CD8-positive, alpha-beta memory T cell (primary cell): ENCODE results near the gene ENTPD6. TPM values are rescaled to one million over a fixed set of nuclear protein-coding genes. Genes with fewer than 3 reads are reported as not detected.
A peak's percentile ranks its signal among the peaks of the same experiment; 100 is the strongest.

Source experiments
- CTCF ChIA-PET: fragments of 350-600 bp; sonication (Branson Sonifier 250); formaldehyde crosslinking; loops from one replicate; lab custom pipeline; 2021; ENCODE audit warnings: antibody characterized with exemption; lab: Charles Lee
- POLR2A ChIA-PET: fragments of 350-600 bp; sonication (Branson Sonifier 250); formaldehyde crosslinking; loops from one replicate; lab custom pipeline; 2021; ENCODE audit warnings: antibody characterized with exemption; lab: Charles Lee
- DNase-seq, 5 donors: peaks; one replicate each; pipeline versions ENCODE4 v3.0.0 to v3.0.0-alpha.2; 2020 to 2022; ENCODE audit warnings: mixed read lengths in 1 of 5
- H3K27ac ChIP-seq: one replicate; pipeline ENCODE4 v1.7.0; 2013; ENCODE audit warnings: low read depth, mild to moderate bottlenecking, low read length, moderate library complexity
- H3K27me3 ChIP-seq: 2 replicates; pipeline ENCODE4 v1.7.0; 2013; ENCODE audit warnings: low read length, mild to moderate bottlenecking; ENCODE audit not compliant: insufficient read depth, poor library complexity, severe bottlenecking
- H3K36me3 ChIP-seq: 2 replicates; pipeline ENCODE4 v1.7.0; 2013; ENCODE audit warnings: mild to moderate bottlenecking, low read length, moderate library complexity; ENCODE audit not compliant: insufficient read depth
- H3K4me1 ChIP-seq: 2 replicates; pipeline ENCODE4 v1.7.0; 2013; ENCODE audit warnings: mild to moderate bottlenecking, low read length, moderate library complexity; ENCODE audit not compliant: insufficient read depth
- H3K4me3 ChIP-seq: 2 replicates; pipeline ENCODE4 v1.7.0; 2013; ENCODE audit warnings: mild to moderate bottlenecking, low read length
- H3K9me3 ChIP-seq: 2 replicates; pipeline ENCODE4 v1.7.0; 2013; ENCODE audit warnings: mild to moderate bottlenecking, low read length
- H3K27ac Mint-ChIP-seq, 8 donors: one replicate each; pipeline ENCODE4 v1.8.0; 2020 to 2021; ENCODE audit warnings: mixed read lengths in 8 of 8, mild to moderate bottlenecking in 6 of 8, inconsistent platforms in 3 of 8, moderate library complexity in 3 of 8
- H3K27me3 Mint-ChIP-seq, 2 donors: one replicate each; pipeline ENCODE4 v1.8.0; 2020 to 2021; ENCODE audit warnings: mixed read lengths in 2 of 2, mild to moderate bottlenecking in 1 of 2, moderate library complexity in 1 of 2
- H3K36me3 Mint-ChIP-seq, 3 donors: one replicate each; pipeline ENCODE4 v1.8.0; 2020 to 2021; ENCODE audit warnings: mixed read lengths in 3 of 3, inconsistent platforms in 1 of 3, mild to moderate bottlenecking in 1 of 3
- H3K4me1 Mint-ChIP-seq, 3 donors: one replicate each; pipeline ENCODE4 v1.8.0; 2020 to 2021; ENCODE audit warnings: mixed read lengths in 3 of 3, inconsistent platforms in 1 of 3, mild to moderate bottlenecking in 1 of 3
- H3K4me3 Mint-ChIP-seq, 7 donors: one replicate each; pipeline ENCODE4 v1.8.0; 2020 to 2021; ENCODE audit warnings: mixed read lengths in 7 of 7, mild to moderate bottlenecking in 6 of 7, moderate library complexity in 4 of 7, inconsistent platforms in 2 of 7
- H3K9me3 Mint-ChIP-seq, 5 donors: one replicate each; pipeline ENCODE4 v1.8.0; 2020 to 2022; ENCODE audit warnings: mixed read lengths in 5 of 5, mild to moderate bottlenecking in 3 of 5, moderate library complexity in 2 of 5, inconsistent platforms in 1 of 5
- polyA plus RNA-seq: library from polyadenylated mRNA; unstranded; fragments of 300-500 nt; fragmentation: Illumina TruSeq; gene quantifications from one replicate; pipeline ENCODE4 v1.2.3, GENCODE V29; 2021
- total RNA-seq, 2 experiments: library from RNA; stranded (reverse); gene quantifications; one replicate each; pipeline ENCODE4 v1.2.3, GENCODE V29; 2021

ENTPD6 gene
- total and polyA plus RNA-seq, 3 experiments from 2014 or later, result 36.2 to 47.0 (median 44.2) TPM

GRCh38 chr20:25246182-25246999 is 50.9 kb downstream of the ENTPD6 start:
- Mint-ChIP-seq H3K9me3 (no peaks in the 10 kb centered on the region), H3K4me1 (peaks cover 36 to 40% (median 38%) of the 10 kb centered on the region in 3 donors), H3K27ac (peak overlapping the region; percentile 25 to 90 (median 68)), H3K4me3 (peak overlapping the region; percentile 85 to 97 (median 91)), H3K36me3 (peaks cover 5 to 10% (median 8%) of the 10 kb centered on the region in 3 donors), H3K27me3 (peaks cover 0 to 15% of the 10 kb centered on the region in 2 donors)
- ChIA-PET CTCF (interaction anchor here (0.9 to 2.1 kb wide), 2 partner anchors 152 to 161 kb away, joined by 3 to 4 read pairs; partner anchors contain the start of gene GINS1), POLR2A (interaction anchor here (2.2 to 2.7 kb wide), 2 partner anchors 144 to 188 kb away, joined by 8 to 10 read pairs; partner anchors contain the start of genes ABHD12 and ACSS1)
- H3K9me3 ChIP-seq, result no peaks in the 10 kb centered on the region
- no peak overlapping the region for H3K27ac ChIP-seq
- H3K27me3 ChIP-seq, result no peaks in the 10 kb centered on the region
- no peak for DNase-seq
- peak overlapping the region; percentile 81 for H3K4me3 ChIP-seq
- peaks cover 25% of the 10 kb centered on the region for H3K4me1 ChIP-seq
- no peaks in the 10 kb centered on the region for H3K36me3 ChIP-seq

- peak overlapping the region; percentile 51 for H3K27ac ChIP-seq
- no peaks in the 10 kb centered on the region for H3K27me3 ChIP-seq
- H3K4me1 Mint-ChIP-seq, result peaks cover 39 to 47% (median 45%) of the 10 kb centered on the region in 3 donors
- no peaks in the 10 kb centered on the region for H3K9me3 Mint-ChIP-seq
- H3K9me3 ChIP-seq, result no peaks in the 10 kb centered on the region
- H3K4me1 ChIP-seq, result peaks cover 25% of the 10 kb centered on the region
- DNase-seq, result no peak
- H3K36me3 ChIP-seq, result no peaks in the 10 kb centered on the region
- H3K27me3 Mint-ChIP-seq, result peaks cover 0 to 8% of the 10 kb centered on the region in 2 donors
- CTCF ChIA-PET, result interaction anchor here (0.6 to 2.1 kb wide), 4 partner anchors 10 to 1824 kb away, joined by 3 to 4 read pairs (median 3); partner anchors contain the start of gene GINS1
- H3K4me3 ChIP-seq, result peak overlapping the region; percentile 81
- H3K27ac Mint-ChIP-seq, result peak overlapping the region; percentile 12 to 90 (median 68)
- POLR2A ChIA-PET, result interaction anchor here (1.7 to 2.7 kb wide), 3 partner anchors 52 to 189 kb away, joined by 8 to 14 read pairs (median 10); partner anchors contain the start of genes ABHD12, ACSS1 and ENTPD6
- peak overlapping the region; percentile 85 to 97 (median 91) for H3K4me3 Mint-ChIP-seq
- peaks cover 5 to 12% (median 8%) of the 10 kb centered on the region in 3 donors for H3K36me3 Mint-ChIP-seq
Measured at GRCh38 chr20:25247000-25247517, 51.5 kb downstream of the ENTPD6 start.

- Mint-ChIP-seq H3K4me3 (peak overlapping the region; percentile 90 to 97 (median 94)), H3K9me3 (no peaks in the 10 kb centered on the region), H3K27me3 (peaks cover 0 to 7% of the 10 kb centered on the region in 2 donors), H3K27ac (peak overlapping the region in 3 of 8 donors; percentile 61 to 90 (median 70)), H3K4me1 (peaks cover 41 to 51% (median 50%) of the 10 kb centered on the region in 3 donors), H3K36me3 (peaks cover 5 to 15% (median 8%) of the 10 kb centered on the region in 3 donors)
- H3K4me1 ChIP-seq, result peaks cover 25% of the 10 kb centered on the region
- H3K27ac ChIP-seq, result peak overlapping the region; percentile 51
- POLR2A ChIA-PET, result interaction anchor here (1.7 to 2.7 kb wide), 3 partner anchors 52 to 189 kb away, joined by 8 to 14 read pairs (median 10); partner anchors contain the start of genes ABHD12, ACSS1 and ENTPD6
- H3K9me3 ChIP-seq, result no peaks in the 10 kb centered on the region
- H3K27me3 ChIP-seq, result no peaks in the 10 kb centered on the region
- CTCF ChIA-PET, result interaction anchor here (0.6 to 2.1 kb wide), 3 partner anchors 9 to 1824 kb away, joined by 3 to 4 read pairs (median 3); no protein-coding TSS in a partner anchor
- H3K4me3 ChIP-seq, result peak overlapping the region; percentile 81
- H3K36me3 ChIP-seq, result no peaks in the 10 kb centered on the region
- peak in 3 of 5 donors; percentile 6 to 54 (median 33) for DNase-seq
Measured at GRCh38 chr20:25247518-25247955, 52.0 kb downstream of the ENTPD6 start.

- Histone ChIP-seq H3K4me3 (peak within 1 kb of the TSS; percentile 81), H3K4me1 (peaks cover 25% of the 10 kb centered on the region)
- POLR2A ChIA-PET, result interaction anchor here (1.7 to 2.7 kb wide), 3 partner anchors 53 to 190 kb away, joined by 8 to 14 read pairs (median 10); partner anchors contain the start of genes ABHD12, ACSS1 and ENTPD6
Measured at GRCh38 chr20:25247956-25248785, 52.7 kb downstream of the ENTPD6 start, which contains the start of gene PYGB. Gene PYGB (plus strand): TSS chr20:25248085. CDS start chr20:25248179, 94 bp downstream.

GRCh38 chr20:25248786-25249172 is 53.3 kb downstream of the ENTPD6 start:
- Mint-ChIP-seq H3K36me3 (peaks cover under 1 to 15% (median 4%) of the 10 kb centered on the region in 3 donors), H3K4me3 (peak overlapping the region; percentile 89 to 97 (median 93)), H3K4me1 (peaks cover 41 to 59% (median 54%) of the 10 kb centered on the region in 3 donors), H3K9me3 (no peaks in the 10 kb centered on the region), H3K27me3 (peaks cover 0 to under 1% of the 10 kb centered on the region in 2 donors), H3K27ac (peak overlapping the region; percentile 12 to 93 (median 79))
- Histone ChIP-seq H3K4me3 (peak overlapping the region; percentile 81), H3K4me1 (peaks cover 25% of the 10 kb centered on the region), H3K27me3 (no peaks in the 10 kb centered on the region), H3K36me3 (no peaks in the 10 kb centered on the region), H3K27ac (no peak overlapping the region), H3K9me3 (no peaks in the 10 kb centered on the region)
- ChIA-PET POLR2A (interaction anchor here (2.2 to 2.7 kb wide), 2 partner anchors 142 to 191 kb away, joined by 8 to 10 read pairs; partner anchors contain the start of genes ABHD12 and ACSS1), CTCF (no interaction called here)
- DNase-seq, result no peak

More at GRCh38 chr20:25247956-25248785, 52.7 kb downstream of the ENTPD6 start, which contains the start of gene PYGB:
- H3K27ac ChIP-seq, result peak within 1 kb of the TSS; percentile 51
- CTCF ChIA-PET, result interaction anchor here (0.6 to 2.1 kb wide), 3 partner anchors 9 to 1825 kb away, joined by 3 to 4 read pairs (median 3); no protein-coding TSS in a partner anchor
- H3K9me3 ChIP-seq, result no peaks in the 10 kb centered on the region
- no peaks in the 10 kb centered on the region for H3K36me3 ChIP-seq
- Mint-ChIP-seq H3K4me1 (peaks cover 41 to 55% (median 54%) of the 10 kb centered on the region in 3 donors), H3K27me3 (peaks cover 0 to 7% of the 10 kb centered on the region in 2 donors), H3K4me3 (peak within 1 kb of the TSS; percentile 93 to 97 (median 95)), H3K36me3 (peaks cover 4 to 15% (median 5%) of the 10 kb centered on the region in 3 donors), H3K27ac (peak within 1 kb of the TSS; percentile 70 to 93 (median 89)), H3K9me3 (no peaks in the 10 kb centered on the region)
- H3K27me3 ChIP-seq, result no peaks in the 10 kb centered on the region
- DNase-seq, result peak; percentile 66 to 81 (median 71)

- peak overlapping the region; percentile 81 for H3K4me3 ChIP-seq
- Mint-ChIP-seq H3K9me3 (no peaks in the 10 kb centered on the region), H3K36me3 (peaks cover 0 to 16% (median 4%) of the 10 kb centered on the region in 3 donors), H3K27me3 (no peaks in the 10 kb centered on the region), H3K4me1 (peaks cover 41 to 61% (median 54%) of the 10 kb centered on the region in 3 donors), H3K27ac (peak overlapping the region in 7 of 8 donors; percentile 12 to 93 (median 81)), H3K4me3 (peak overlapping the region; percentile 89 to 97 (median 93))
- CTCF ChIA-PET, result no interaction called here
- no peak overlapping the region for H3K27ac ChIP-seq
- H3K4me1 ChIP-seq, result peaks cover 25% of the 10 kb centered on the region
- DNase-seq, result no peak
- H3K36me3 ChIP-seq, result no peaks in the 10 kb centered on the region
- no peaks in the 10 kb centered on the region for H3K27me3 ChIP-seq
- POLR2A ChIA-PET, result interaction anchor here (2.7 kb wide), 1 partner anchor 141 kb away, joined by 8 read pairs; the partner anchor contains the start of gene ABHD12
- H3K9me3 ChIP-seq, result no peaks in the 10 kb centered on the region
Measured at GRCh38 chr20:25249198-25249931, 53.9 kb downstream of the ENTPD6 start.
